ENCODE measurements around the gene GARIN1A.

The GARIN1A gene

DNA sequence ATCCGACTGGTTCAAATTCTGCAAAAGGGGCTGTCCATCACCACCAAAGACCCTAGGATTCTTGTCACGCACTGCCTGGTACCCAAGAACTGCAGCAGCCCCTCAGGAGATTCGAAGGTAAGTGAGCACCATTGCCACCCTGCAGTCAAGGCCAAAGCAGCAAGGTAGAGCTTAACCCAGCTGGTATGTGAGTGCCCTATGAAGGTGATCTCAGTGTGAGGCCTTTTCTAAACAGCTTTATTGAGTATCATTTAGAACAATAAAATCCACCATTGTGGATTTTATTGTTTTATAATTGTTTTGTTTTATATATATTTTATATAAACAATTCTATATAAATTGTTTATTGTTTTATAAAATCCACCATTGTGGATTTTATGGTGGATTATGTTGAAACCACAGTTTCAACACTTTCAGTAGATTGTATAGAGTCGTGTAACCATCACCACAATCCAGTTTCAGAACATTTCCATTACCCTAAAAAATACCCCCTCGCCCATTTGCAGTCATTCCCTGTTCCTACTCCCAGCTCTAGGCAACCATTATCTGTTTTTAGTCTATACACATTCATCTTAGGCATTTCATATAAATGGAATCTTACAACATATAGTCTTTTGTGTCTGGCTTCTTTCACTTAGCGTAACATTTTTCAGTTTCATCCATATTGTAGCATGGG lies 47.0 kb downstream of the GARIN1A start:
- Histone ChIP-seq H3K4me3 (ENCODE audit: low read length, poor library complexity, severe bottlenecking) (no peak overlapping the region), H3F3A (ENCODE audit: low read depth) (no peaks in the 10 kb centered on the region), H4K20me1 (ENCODE audit: insufficient read depth, low read length, poor library complexity, severe bottlenecking) (no peaks in the 10 kb centered on the region), H3K4me1 (ENCODE audit: insufficient read depth, low read length, poor library complexity, severe bottlenecking) (no peaks in the 10 kb centered on the region), H2AFZ (ENCODE audit: low read length) (no peak overlapping the region), H3K27me3 (ENCODE audit: insufficient read depth, low read length, poor library complexity, severe bottlenecking) (no peaks in the 10 kb centered on the region), H3K4me2 (ENCODE audit: low read depth, low read length, poor library complexity, severe bottlenecking) (no peak overlapping the region), H3K9ac (ENCODE audit: low read depth, low read length, poor library complexity, severe bottlenecking) (no peak overlapping the region), H3K36me3 (ENCODE audit: insufficient read depth, low read length) (no peaks in the 10 kb centered on the region), H3K9me2 (replicated peaks; ENCODE audit: low read depth, low read length) (no peaks in the 10 kb centered on the region), H3K9me3 (ENCODE audit: insufficient read depth, low read depth, low read length) (no peaks in the 10 kb centered on the region), H3K79me2 (ENCODE audit: insufficient read depth, low read length) (no peaks in the 10 kb centered on the region)
- no peak for TF ChIP-seq EZH2phosphoT487 (IDR thresholded peaks at IDR 0.05; ENCODE audit: borderline replicate concordance)

DNA sequence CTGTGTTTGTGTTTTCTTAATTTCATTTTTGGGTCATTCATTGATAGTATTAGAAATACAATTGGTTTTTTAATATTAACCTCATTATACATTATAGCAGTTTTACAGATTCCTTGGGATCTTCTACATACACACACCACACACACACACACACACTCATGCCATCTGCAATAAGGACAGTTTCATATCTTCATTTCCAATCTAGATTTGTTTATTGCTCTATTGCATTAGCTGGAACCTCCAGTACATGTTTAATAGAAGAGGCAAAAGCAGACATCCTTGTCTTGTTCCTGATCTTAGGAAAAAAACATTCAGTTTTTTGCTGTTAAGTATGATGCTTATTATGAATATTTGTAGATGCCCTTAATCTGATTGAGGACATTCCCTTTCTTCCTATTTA lies 49.3 kb downstream of the GARIN1A start:
- Histone ChIP-seq H3K9ac (ENCODE audit: low read depth, low read length, poor library complexity, severe bottlenecking) (no peak overlapping the region), H3K36me3 (ENCODE audit: insufficient read depth, low read length) (no peaks in the 10 kb centered on the region), H3K4me1 (ENCODE audit: insufficient read depth, low read length, poor library complexity, severe bottlenecking) (no peaks in the 10 kb centered on the region), H3F3A (ENCODE audit: low read depth) (no peaks in the 10 kb centered on the region), H3K4me3 (ENCODE audit: low read length, poor library complexity, severe bottlenecking) (no peak overlapping the region), H3K79me2 (ENCODE audit: insufficient read depth, low read length) (no peaks in the 10 kb centered on the region), H4K20me1 (ENCODE audit: insufficient read depth, low read length, poor library complexity, severe bottlenecking) (no peaks in the 10 kb centered on the region), H2AFZ (ENCODE audit: low read length) (no peak overlapping the region), H3K27me3 (ENCODE audit: insufficient read depth, low read length, poor library complexity, severe bottlenecking) (no peaks in the 10 kb centered on the region), H3K4me2 (ENCODE audit: low read depth, low read length, poor library complexity, severe bottlenecking) (no peak overlapping the region), H3K9me3 (ENCODE audit: insufficient read depth, low read depth, low read length) (no peaks in the 10 kb centered on the region), H3K9me2 (replicated peaks; ENCODE audit: low read depth, low read length) (no peaks in the 10 kb centered on the region)
- TF ChIP-seq EZH2phosphoT487 (IDR thresholded peaks at IDR 0.05; ENCODE audit: borderline replicate concordance), result no peak
- TF ChIP-seq, protein P1, sequence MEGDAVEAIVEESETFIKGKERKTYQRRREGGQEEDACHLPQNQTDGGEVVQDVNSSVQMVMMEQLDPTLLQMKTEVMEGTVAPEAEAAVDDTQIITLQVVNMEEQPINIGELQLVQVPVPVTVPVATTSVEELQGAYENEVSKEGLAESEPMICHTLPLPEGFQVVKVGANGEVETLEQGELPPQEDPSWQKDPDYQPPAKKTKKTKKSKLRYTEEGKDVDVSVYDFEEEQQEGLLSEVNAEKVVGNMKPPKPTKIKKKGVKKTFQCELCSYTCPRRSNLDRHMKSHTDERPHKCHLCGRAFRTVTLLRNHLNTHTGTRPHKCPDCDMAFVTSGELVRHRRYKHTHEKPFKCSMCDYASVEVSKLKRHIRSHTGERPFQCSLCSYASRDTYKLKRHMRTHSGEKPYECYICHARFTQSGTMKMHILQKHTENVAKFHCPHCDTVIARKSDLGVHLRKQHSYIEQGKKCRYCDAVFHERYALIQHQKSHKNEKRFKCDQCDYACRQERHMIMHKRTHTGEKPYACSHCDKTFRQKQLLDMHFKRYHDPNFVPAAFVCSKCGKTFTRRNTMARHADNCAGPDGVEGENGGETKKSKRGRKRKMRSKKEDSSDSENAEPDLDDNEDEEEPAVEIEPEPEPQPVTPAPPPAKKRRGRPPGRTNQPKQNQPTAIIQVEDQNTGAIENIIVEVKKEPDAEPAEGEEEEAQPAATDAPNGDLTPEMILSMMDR (conservative IDR thresholded peaks at IDR 0.05; ENCODE audit: low read length), result no peak
